Medulla oblongata (tissue), 1 donor: Measurements from ENCODE around the gene USP17L18.
A peak's percentile ranks its signal among the peaks of the same experiment; 100 is the strongest.
"Not testable (repeated sequence)": the region's sequence is repeated elsewhere in the genome, so short reads cannot be mapped to it uniquely, and the experiment has no call there.

ENCODE experiments used
- DNase-seq: peaks from one replicate; pipeline ENCODE4 v3.0.0-alpha.2; 2015; ENCODE audit errors: extremely low spot score

Gene USP17L18

GRCh38 chr4:9247953-9248680, at the start of gene USP17L18:
Gene USP17L18, plus strand, starts transcription at chr4:9248630. Its CDS starts 0 bp downstream, at chr4:9248630.
- peak; percentile 2 for DNase-seq

GRCh38 chr4:9210357-9210756, 38.1 kb upstream of the USP17L18 start, which contains the start of gene USP17L10:
Gene USP17L10, plus strand, starts transcription at chr4:9210657. Its CDS starts 0 bp downstream, at chr4:9210657.
- DNase-seq: not testable (repeated sequence)

- not testable (repeated sequence) for DNase-seq
These were observed 33.7 kb upstream of the USP17L18 start for GRCh38 chr4:9214701-9215100.

GRCh38 chr4:9215105-9215504, 33.3 kb upstream of the USP17L18 start, which contains the start of gene USP17L11:
Gene USP17L11, plus strand, starts transcription at chr4:9215405. Its CDS starts 0 bp downstream, at chr4:9215405.
- DNase-seq: not testable (repeated sequence)

- DNase-seq: not testable (repeated sequence)
These were observed 28.6 kb upstream of the USP17L18 start, which contains the start of gene USP17L12 for GRCh38 chr4:9219852-9220251. Gene USP17L12, plus strand, starts transcription at chr4:9220152. Its CDS starts 0 bp downstream, at chr4:9220152.

GRCh38 chr4:9224596-9224995, 23.8 kb upstream of the USP17L18 start, which contains the start of gene USP17L13:
Gene USP17L13, plus strand, starts transcription at chr4:9224896. Its CDS starts 0 bp downstream, at chr4:9224896.
- not testable (repeated sequence) for DNase-seq

GRCh38 chr4:9230249-9230648, 18.2 kb upstream of the USP17L18 start:
- DNase-seq: not testable (repeated sequence)

GRCh38 chr4:9234085-9234484, 14.3 kb upstream of the USP17L18 start, which contains the start of gene USP17L15:
Gene USP17L15, plus strand, starts transcription at chr4:9234385. Its CDS starts 0 bp downstream, at chr4:9234385.
- not testable (repeated sequence) for DNase-seq

GRCh38 chr4:9238461-9238860, 10.0 kb upstream of the USP17L18 start:
- not testable (repeated sequence) for DNase-seq

- not testable (repeated sequence) for DNase-seq
These were observed 4.9 kb upstream of the USP17L18 start, which contains the start of gene USP17L17 for GRCh38 chr4:9243579-9243978. Gene USP17L17, plus strand, starts transcription at chr4:9243879. Its CDS starts 0 bp downstream, at chr4:9243879.

GRCh38 chr4:9253078-9253477, 4.6 kb downstream of the USP17L18 start, which contains the start of gene USP17L19:
Gene USP17L19, plus strand, starts transcription at chr4:9253378. Its CDS starts 0 bp downstream, at chr4:9253378.
- DNase-seq: not testable (repeated sequence)

GRCh38 chr4:9257824-9258223, 9.4 kb downstream of the USP17L18 start, which contains the start of gene USP17L20:
Gene USP17L20, plus strand, starts transcription at chr4:9258124. Its CDS starts 0 bp downstream, at chr4:9258124.
- not testable (repeated sequence) for DNase-seq

- DNase-seq: not testable (repeated sequence)
These were observed 14.1 kb downstream of the USP17L18 start, which contains the start of gene USP17L21 for GRCh38 chr4:9262572-9262971. Gene USP17L21, plus strand, starts transcription at chr4:9262872. Its CDS starts 0 bp downstream, at chr4:9262872.

- DNase-seq: not testable (repeated sequence)
These were observed 18.9 kb downstream of the USP17L18 start, which contains the start of gene USP17L22 for GRCh38 chr4:9267319-9267718. Gene USP17L22, plus strand, starts transcription at chr4:9267619. Its CDS starts 0 bp downstream, at chr4:9267619.

GRCh38 chr4:9271719-9272118, 23.3 kb downstream of the USP17L18 start:
- not testable (repeated sequence) for DNase-seq
